Endodermal cell (in vitro differentiated cells): Measurements from ENCODE around the gene LHFPL2. TPM values are rescaled to one million over a fixed set of nuclear protein-coding genes. Genes with fewer than 3 reads are reported as not detected.

ENCODE experiments used
- DNase-seq: peaks from one replicate; pipeline ENCODE4 v3.0.0-alpha.2; 2017
- H3K27ac ChIP-seq: 2 replicates; pipeline ENCODE4 v1.5.1; 2013; ENCODE audit warnings: mild to moderate bottlenecking, low read depth, low read length, moderate library complexity
- H3K27me3 ChIP-seq: 2 replicates; pipeline ENCODE4 v1.6.1; 2013; ENCODE audit warnings: mild to moderate bottlenecking, low read length, moderate library complexity; ENCODE audit not compliant: insufficient read depth, control insufficient read depth, poor library complexity, severe bottlenecking
- H3K36me3 ChIP-seq: 2 replicates; pipeline ENCODE4 v1.7.0; 2013; ENCODE audit warnings: mild to moderate bottlenecking, low read length, moderate library complexity; ENCODE audit not compliant: control insufficient read depth, insufficient read depth
- H3K4me1 ChIP-seq: one replicate; pipeline ENCODE4 v1.7.0; 2013; ENCODE audit warnings: low read length; ENCODE audit not compliant: control insufficient read depth, insufficient read depth
- H3K4me3 ChIP-seq: 2 replicates; pipeline ENCODE4 v1.5.1; 2013; ENCODE audit warnings: mild to moderate bottlenecking, low read length, moderate library complexity
- H3K9ac ChIP-seq: 2 replicates; pipeline ENCODE4 v1.6.1; 2013; ENCODE audit warnings: mild to moderate bottlenecking, low read length, moderate library complexity; ENCODE audit not compliant: poor library complexity, severe bottlenecking; ENCODE audit errors: extremely low read depth
- H3K9me3 ChIP-seq: 2 replicates; pipeline ENCODE4 v1.6.1; 2013; ENCODE audit warnings: mild to moderate bottlenecking, low read length, moderate library complexity; ENCODE audit not compliant: control insufficient read depth
- H3K27ac Mint-ChIP-seq: 2 replicates; pipeline ENCODE4 v1.8.0; 2020; ENCODE audit warnings: mixed read lengths
- H3K27me3 Mint-ChIP-seq: 2 replicates; pipeline ENCODE4 v1.8.0; 2021; ENCODE audit warnings: mild to moderate bottlenecking, mixed read lengths; ENCODE audit not compliant: insufficient read depth
- H3K36me3 Mint-ChIP-seq: 2 replicates; pipeline ENCODE4 v1.8.0; 2020; ENCODE audit warnings: low read depth, mixed read lengths
- H3K4me1 Mint-ChIP-seq: 2 replicates; pipeline ENCODE4 v1.8.0; 2020; ENCODE audit warnings: mixed read lengths
- H3K4me3 Mint-ChIP-seq: 2 replicates; pipeline ENCODE4 v1.8.0; 2020; ENCODE audit warnings: mild to moderate bottlenecking, moderate library complexity, mixed read lengths
- H3K9me3 Mint-ChIP-seq: 2 replicates; pipeline ENCODE4 v1.8.0; 2020; ENCODE audit warnings: mild to moderate bottlenecking, mixed read lengths
- CTCF ChIP-seq: fragments of 200-600 bp; sonication (generic); conservative IDR thresholded peaks from 2 replicates; pipeline ENCODE4 v1.5.0; 2021; ENCODE audit warnings: antibody characterized with exemption, mild to moderate bottlenecking
- WGBS, 2 experiments: methylation state at CpG; one replicate each; pipeline versions ENCODE4 v1.1.5 to v1.1.7; 2013; ENCODE audit warnings: missing lambda C conversion rate in 2 of 2, mixed read lengths in 1 of 2; ENCODE audit not compliant: insufficient coverage in 1 of 2, insufficient read length in 1 of 2; 5-methylcytosine and 5-hydroxymethylcytosine counted together
- total RNA-seq, 2 donors: library from RNA; stranded (reverse); fragmentation: NEBNext Ultra II Directional in 1 of 2; extraction: Animal tissue kit (Norgen Biotek cat#: 25700) in 1 of 2; gene quantifications; 2 replicates in 1 of 2; 3 replicates in 1 of 2; pipeline ENCODE4 v1.2.1, GENCODE V29; 2021

Gene LHFPL2
- total RNA-seq, 2 donors from 2014 or later: 136 to 238 TPM

- Histone ChIP-seq H3K9ac (no peak overlapping the region), H3K36me3 (no peaks in the 10 kb centered on the region), H3K27me3 (no peaks in the 10 kb centered on the region), H3K9me3 (no peaks in the 10 kb centered on the region), H3K4me3 (no peak overlapping the region), H3K27ac (no peak overlapping the region), H3K4me1 (no peaks in the 10 kb centered on the region)
- H3K9me3 Mint-ChIP-seq: peaks cover 1% of the 10 kb centered on the region
- H3K36me3 Mint-ChIP-seq: no peaks in the 10 kb centered on the region
- 95 to 100% methylated on average over 2 to 3 of the region's 3 CpGs for WGBS, 2 experiments
- TF ChIP-seq CTCF: no peak
- peaks cover 11% of the 10 kb centered on the region for H3K4me1 Mint-ChIP-seq
- H3K27me3 Mint-ChIP-seq: no peaks in the 10 kb centered on the region
- DNase-seq: no peak
- no peak overlapping the region for H3K4me3 Mint-ChIP-seq
- H3K27ac Mint-ChIP-seq: no peak overlapping the region
Measured at GRCh38 chr5:78659114-78659513, 10.5 kb upstream of the LHFPL2 start.

GRCh38 chr5:78657201-78657600, 8.6 kb upstream of the LHFPL2 start:
- H3K9me3 ChIP-seq: no peaks in the 10 kb centered on the region
- DNase-seq: no peak
- no peaks in the 10 kb centered on the region for H3K27me3 ChIP-seq
- no peak overlapping the region for H3K9ac ChIP-seq
- Mint-ChIP-seq H3K27me3 (no peaks in the 10 kb centered on the region), H3K9me3 (peaks cover 1% of the 10 kb centered on the region), H3K36me3 (no peaks in the 10 kb centered on the region), H3K4me1 (peaks cover 11% of the 10 kb centered on the region), H3K4me3 (no peak overlapping the region), H3K27ac (no peak overlapping the region)
- no peak overlapping the region for H3K27ac ChIP-seq
- TF ChIP-seq CTCF: no peak
- H3K4me1 ChIP-seq: no peaks in the 10 kb centered on the region
- WGBS, 2 experiments: 90% methylated on average over 1 of the region's 2 CpGs; no CpG with 5 or more reads in 1 of the 2 experiments
- H3K4me3 ChIP-seq: no peak overlapping the region
- H3K36me3 ChIP-seq: no peaks in the 10 kb centered on the region

GRCh38 chr5:78655746-78656290, 7.2 kb upstream of the LHFPL2 start:
- no peaks in the 10 kb centered on the region for H3K27me3 ChIP-seq
- H3K9me3 ChIP-seq: no peaks in the 10 kb centered on the region
- no peak overlapping the region for H3K27ac Mint-ChIP-seq
- no peak for TF ChIP-seq CTCF
- no peaks in the 10 kb centered on the region for H3K27me3 Mint-ChIP-seq
- H3K9me3 Mint-ChIP-seq: peaks cover 1% of the 10 kb centered on the region
- H3K4me1 ChIP-seq: no peaks in the 10 kb centered on the region
- no peak overlapping the region for H3K4me3 Mint-ChIP-seq
- H3K9ac ChIP-seq: no peak overlapping the region
- H3K36me3 Mint-ChIP-seq: no peaks in the 10 kb centered on the region
- no peaks in the 10 kb centered on the region for H3K36me3 ChIP-seq
- H3K27ac ChIP-seq: no peak overlapping the region
- no peak overlapping the region for H3K4me3 ChIP-seq
- DNase-seq: no peak
- peaks cover 11% of the 10 kb centered on the region for H3K4me1 Mint-ChIP-seq
